ENCODE results near the gene POLA1.

Gene POLA1

DNA sequence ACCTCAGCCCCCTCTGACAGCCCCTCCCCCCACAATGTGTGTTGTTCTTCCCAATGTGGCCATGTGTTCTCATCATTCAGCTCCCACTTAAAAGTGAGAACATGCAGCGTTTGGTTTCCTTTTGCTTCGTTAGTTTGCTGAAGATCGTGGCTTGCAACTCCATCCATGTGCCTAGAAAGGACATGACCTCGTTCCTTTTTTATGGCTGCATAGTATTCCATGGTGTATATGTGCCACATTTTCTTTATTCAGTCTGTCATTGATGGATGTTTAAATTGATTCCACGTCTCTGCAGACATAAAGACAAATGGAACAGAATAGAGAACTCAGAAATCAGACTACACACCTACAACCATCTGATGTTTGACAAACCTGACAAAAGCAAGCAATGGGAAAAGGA lies 276.1 kb downstream of the POLA1 start:
- DNase-seq (ENCODE audit: low read depth in 3 of 3): no peak

DNA sequence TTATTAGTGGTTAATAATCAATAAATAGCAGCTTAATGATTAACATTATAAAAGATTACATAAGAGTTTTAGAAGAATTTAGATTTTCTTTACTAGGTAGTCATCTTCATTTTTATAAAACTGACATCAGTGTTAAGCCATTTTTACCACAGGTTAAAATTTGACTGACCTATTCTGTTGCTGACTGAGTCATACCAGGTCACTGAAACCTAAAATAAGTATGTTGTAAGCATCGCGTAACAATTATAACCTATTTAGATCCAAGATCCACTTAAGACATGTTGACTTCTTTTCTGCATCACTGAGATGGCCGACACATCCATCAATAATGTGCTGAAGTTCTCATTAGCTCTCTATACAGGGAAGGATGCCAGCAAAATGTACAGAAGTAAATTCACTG lies 285.4 kb downstream of the POLA1 start:
- DNase-seq (ENCODE audit: low read depth in 3 of 3): no peak

DNA sequence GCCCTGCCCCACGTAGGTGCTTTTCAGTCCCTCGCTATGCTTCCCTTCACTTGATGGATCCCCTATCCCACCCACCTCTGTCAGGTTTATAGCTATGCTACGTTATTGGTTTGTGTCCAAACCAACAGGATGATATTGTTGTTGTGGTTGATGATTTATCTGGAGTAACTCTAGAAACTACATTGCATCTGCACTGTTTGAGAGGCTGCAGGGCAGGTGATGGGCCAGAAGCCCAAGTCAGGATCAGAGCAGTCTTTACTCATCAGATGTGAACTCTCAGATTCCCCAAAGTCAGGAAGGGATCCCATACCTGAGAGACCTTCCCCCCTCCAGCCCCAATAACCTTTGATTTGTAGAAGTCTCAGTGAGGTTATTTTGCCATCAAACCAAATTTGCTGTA lies 287.3 kb downstream of the POLA1 start:
- no peak for DNase-seq (ENCODE audit: low read depth in 3 of 3)

DNA sequence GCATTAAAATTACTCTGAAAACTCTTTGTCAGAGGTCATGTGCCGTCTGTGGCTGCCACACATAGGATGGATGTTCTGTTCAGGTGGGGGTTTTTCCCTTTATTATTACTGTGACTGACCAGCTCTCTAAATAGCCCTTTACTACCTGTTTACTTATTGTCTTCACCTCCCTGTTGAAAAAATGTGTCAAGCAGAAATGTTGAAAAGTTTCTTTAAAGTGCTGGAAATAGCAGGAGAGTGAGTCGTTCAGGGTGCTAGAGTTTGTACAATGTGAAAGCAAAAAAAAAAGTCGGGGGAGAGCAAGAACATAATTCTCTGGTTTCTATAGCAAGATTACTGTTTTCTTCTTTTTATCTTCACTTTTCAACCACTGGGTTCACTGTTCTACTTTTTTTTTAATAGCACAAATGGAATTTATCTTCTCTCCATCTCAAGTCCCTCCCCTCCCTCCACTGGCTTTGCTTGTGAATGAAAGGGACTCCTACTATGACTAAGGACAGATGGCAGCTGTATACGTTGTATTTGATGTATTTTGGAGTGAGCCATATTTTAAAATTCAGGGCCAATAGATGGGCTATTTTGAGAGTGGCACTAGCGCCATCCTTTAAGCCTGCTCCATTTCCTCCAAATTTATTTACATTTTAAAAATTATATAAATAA lies 288.7 kb downstream of the POLA1 start:
- DNase-seq (ENCODE audit: low read depth in 3 of 3): no peak

DNA sequence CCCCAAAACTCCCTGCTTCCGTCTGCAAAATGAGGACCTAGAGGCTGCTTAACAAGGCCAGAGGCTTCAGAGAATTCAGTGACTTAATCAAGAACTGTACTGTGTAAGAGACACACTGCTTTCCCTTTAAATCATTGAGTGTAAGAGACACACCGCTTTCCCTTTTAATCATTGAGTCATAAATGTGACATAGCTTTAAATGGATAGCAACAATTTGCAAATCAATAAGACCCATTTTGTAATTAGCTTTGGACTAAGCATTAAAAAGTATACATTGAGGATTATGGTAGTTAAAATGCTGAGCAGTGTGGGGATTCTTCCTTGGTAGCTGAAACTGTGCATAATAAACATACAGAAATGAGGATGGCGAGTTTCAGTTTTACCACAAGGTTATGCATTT lies 290.2 kb downstream of the POLA1 start:
- no peak for DNase-seq (ENCODE audit: low read depth in 3 of 3)

DNA sequence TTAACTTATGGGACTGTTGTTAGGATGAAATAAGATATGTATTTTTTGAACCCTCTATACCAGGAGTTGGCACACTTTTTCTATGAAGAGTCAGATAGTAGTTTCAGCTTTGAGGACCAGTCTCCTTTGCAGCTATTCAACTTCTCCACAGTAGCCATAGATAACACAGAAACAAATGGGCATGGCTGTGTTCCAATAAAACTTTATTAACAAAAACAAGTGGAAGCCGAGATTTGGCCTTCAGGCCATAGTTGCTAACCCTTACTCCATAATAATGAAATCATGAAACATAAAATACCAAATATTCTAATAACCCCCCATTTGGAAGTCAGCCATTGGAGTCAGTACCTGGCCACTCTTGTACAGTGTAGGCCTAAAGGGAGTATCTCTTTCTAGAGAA lies 291.4 kb downstream of the POLA1 start:
- no peak for DNase-seq (ENCODE audit: low read depth in 3 of 3)

DNA sequence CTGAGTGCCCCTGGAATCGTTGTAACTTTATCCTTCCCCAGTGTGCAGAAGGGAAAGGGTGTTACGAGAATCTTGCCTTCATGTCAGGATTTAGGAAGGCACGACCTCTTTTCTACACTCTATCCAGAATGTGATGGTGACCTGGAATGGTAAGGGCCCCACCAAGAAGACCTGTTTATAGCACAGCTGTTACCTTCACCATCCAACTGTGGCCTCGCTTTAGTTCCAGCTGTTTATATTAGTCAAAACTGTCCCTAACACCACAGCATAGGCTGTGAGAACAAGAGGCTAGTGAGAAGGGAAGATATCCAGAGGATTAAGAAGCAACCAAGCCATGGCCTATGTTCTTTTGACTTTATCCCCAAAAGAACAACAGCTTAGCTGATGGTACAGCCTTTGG lies 294.0 kb downstream of the POLA1 start:
- no peak for DNase-seq (ENCODE audit: low read depth in 3 of 3)

DNA sequence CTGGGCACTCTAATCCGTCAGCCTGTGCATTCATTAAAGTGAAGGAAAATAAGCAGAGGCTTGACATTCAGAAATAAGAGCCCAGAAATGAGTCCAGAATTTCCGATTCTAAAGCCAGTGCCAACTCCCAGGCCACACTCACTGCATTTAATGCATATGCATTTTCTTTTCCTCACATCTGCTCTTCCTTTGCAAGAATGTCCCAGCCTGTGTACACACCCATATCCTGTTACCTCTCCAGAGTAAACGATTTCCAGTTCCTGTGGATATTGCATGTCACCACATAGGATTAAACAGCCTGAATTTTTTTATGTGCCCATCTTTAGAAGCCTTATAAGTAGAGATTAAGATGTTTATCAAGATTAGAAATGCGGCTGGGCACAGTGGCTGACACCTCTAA lies 294.6 kb downstream of the POLA1 start:
- no peak for DNase-seq (ENCODE audit: low read depth in 3 of 3)

DNA sequence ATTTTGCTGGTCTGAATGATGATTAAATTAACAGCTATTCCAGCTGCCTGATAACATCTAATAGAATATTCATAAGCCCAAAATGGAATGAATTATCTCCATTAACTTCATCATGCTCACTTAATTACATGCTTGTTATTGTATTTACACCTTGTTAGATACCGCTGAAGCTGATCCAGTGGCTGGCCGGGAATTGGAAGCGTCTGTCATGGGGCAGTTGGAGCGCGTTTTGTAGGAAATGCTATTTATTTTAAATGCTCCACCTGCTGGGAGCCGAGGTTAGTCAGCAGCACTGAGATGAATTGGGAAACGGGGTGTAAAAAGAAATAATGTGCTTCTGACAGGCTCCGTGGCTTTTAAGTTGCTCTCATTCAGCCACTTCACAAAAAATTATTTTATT lies 296.8 kb downstream of the POLA1 start:
- DNase-seq (ENCODE audit: low read depth in 3 of 3): no peak

DNA sequence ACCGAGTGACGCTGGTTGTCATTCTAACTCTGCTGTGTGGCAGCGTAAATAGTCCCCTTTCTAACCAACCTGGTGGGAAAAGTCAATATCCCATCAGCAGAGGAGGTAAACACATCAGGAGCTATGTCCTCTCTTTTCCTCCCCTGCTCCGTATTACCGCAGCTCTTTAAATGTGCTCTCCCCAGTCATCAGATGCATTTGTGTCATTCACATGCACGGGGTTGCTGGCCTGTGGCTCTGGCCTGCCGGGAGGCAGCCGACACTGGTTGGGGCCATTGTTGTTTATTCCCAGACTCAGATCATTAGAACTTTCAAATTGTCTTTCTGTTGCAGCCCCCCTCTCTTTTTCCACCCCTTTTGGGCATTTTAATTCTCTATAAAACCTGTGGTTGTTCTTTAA lies 300.2 kb downstream of the POLA1 start:
- no peak for DNase-seq (ENCODE audit: low read depth in 3 of 3)

DNA sequence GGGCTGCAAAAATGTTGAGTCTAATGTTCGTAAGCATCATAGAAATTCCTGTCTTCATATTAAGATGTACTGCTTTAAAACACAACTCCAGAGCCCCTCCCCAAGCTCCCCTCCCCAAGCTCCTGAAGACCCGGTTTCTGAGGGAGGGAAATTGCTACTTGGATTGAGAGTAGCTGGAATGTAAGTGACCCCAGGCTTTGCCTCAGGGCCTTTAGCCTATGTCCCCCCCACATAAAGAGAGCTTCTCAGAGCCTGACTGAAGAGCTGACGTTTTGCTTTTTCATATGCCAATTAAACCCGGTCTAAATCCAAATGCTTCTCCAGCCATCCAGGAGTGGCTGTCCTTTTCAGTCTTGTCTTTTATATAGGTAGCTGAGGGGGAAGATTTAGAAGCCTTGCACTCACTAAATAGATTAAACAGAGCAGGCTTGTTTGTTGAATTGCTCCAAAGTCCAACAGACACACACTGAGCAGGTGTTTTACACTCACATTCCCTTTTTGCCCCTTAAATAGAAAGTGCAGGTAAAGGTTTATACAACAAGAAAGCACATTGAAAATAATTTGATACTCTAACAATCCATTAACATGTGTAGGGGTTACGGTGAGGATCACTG lies 302.5 kb downstream of the POLA1 start:
- no peak for DNase-seq (ENCODE audit: low read depth in 3 of 3)

DNA sequence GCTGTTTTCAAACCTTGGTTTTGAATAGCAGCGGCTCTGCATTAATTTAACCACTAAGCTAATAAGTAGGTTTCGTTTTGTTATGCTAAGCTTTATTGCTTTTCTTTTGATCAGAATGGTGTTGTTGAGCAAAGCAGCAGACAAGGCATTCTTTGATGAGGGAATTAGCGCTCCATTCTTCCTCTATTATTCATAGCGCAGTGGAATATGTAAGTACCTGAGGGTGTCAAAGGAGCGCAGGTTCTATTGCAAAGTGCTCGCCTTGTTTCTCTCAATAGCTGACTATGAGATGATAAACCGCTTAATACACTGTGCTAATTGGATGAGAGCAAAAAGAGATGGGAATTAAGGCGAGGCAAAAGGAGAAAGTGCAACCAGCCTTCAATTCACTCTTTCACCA lies 305.8 kb downstream of the POLA1 start:
- no peak for DNase-seq (ENCODE audit: low read depth in 3 of 3)

DNA sequence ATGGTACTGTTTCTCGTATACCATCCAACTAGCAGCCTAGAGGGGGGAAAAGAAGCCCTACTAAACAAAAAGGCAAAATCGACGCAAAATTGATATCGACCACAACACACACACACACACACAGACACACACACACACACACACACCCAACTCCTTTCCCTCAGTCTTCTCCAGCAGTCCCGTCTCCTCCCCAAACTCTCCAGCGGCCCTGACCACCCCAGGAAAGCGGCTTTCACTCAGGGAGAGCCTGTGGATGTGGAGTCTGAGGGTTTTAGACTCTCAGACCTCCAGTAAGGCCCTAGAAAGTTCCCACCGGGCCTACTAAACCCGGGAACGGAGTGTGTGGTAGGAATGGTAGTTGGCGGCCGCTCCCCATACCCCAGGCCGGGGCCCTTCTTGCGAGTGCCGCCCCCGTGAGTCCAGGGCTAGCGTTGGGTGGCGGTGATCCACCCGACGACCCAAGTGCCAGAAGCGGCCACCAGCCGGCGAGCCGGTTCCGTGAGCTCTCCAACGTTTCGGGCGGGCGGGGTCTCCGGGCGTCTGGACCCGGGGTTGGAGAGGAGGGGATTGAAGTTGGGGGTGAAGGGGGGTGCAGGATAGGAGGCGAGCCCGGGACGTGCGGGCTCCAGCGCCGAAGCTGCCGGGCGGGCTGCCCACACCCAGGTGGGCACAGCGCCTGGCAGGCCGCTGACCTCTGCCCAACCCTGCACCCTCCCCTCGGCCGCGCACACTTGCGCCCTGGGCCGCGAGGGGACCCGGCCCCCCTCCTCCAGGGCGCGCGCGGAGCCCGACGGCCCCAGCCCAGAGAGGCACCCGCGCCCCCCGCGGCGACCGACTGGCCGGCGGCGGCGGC lies 308.3 kb downstream of the POLA1 start:
- DNase-seq (ENCODE audit: low read depth in 3 of 3): no peak

DNA sequence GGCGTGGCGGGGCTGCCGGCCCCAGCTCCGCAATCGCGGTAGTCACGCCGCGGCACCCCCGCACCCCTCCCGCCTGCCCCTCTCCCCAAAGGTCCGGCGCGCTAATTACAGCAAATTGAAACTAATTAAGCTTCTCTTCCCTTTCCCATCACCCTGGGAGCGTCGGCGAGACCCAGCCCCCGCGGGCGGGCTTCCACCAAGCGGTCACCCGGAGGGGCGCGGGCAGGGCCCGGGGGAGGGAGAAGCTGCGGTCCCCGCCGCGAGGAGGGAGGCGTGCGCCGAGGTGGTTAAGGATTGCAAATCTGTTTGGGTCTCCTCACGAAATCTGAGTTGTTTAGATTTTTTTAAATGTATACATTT lies 308.9 kb downstream of the POLA1 start:
- no peak for DNase-seq (ENCODE audit: low read depth in 3 of 3)

DNA sequence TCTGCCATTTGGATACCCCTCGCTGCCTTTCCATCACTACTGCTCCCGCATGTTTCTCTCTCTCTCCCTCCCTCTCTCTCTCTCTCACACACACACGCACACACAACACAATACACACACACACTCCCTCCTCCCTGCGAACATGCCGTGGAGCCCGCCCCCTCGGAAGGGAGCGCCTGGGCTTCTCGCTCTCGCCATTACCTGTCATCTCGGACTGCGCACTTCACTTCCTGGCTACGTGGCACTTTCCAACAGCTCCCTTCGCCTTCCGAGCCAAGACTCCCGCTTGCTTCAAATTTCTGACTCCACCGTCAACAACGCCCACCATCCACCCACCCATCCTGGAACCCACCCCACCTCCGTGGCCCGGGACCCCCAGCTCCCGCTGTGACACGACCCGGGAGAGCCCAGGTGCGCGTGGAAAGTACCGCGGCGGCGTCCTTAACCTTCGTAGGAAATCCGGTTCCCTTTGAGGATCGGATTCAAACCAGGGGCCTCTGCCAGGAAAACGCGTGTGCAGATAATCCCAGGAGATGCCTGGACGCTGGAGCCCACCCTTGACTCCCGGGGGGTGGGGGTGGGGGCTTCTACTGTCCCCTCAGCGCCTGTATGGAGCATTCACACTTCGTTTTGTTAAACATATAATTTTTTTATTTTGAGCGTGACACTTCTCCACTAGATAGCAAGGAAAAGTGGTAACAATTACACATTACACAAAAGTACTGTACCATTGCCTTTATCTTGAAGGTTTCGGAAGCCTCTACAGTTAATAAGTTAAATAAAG lies 309.5 kb downstream of the POLA1 start:
- no peak for DNase-seq (ENCODE audit: low read depth in 3 of 3)

DNA sequence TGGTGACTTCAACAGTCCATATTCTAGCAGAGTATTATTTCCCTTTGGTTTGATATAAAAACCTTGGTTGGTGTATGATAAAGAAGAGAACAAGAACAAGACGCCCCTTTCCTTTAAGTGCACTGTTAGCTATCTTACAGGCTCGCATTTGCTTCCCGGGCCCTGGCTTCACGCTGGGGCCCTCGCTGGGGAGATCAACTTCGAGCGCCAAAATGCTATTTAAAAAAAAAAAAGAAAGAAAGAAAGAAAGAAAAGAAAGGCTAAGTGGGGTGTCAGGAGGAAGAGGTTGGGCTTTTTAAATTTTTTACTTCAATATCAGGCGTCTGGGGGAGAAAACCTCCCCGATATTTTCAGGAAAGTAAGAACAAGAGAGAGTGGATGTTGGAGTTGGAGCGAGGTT lies 310.3 kb downstream of the POLA1 start:
- DNase-seq (ENCODE audit: low read depth in 3 of 3): no peak

DNA sequence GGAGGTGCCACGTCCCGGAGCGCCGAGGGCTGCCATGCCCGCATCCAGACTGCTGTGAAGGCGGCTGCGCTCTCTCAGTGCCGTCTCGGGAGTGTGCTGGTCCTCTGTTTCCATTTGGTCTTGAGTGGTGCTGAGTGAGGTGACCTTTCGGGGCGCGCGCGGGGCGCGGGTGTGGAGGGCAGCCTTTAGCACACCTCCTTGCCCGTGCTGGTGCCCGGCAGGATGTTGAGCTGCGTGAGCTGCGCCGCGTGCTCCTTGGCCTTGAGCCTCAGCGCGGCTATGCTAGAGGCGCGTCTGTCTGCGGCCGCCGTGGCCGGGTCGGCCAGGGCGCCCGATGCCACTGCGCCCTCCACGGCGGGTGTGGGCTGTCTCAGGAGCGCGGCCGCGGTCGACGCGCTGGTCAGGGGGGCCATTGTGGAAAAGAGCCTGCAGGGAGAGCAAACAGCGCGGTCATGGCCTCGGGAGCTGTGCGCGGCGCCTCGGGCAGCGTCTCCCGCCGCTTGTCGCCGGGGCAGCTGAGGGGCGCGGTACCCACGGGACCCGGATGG lies 310.8 kb downstream of the POLA1 start:
- no peak for DNase-seq (ENCODE audit: low read depth in 3 of 3)

DNA sequence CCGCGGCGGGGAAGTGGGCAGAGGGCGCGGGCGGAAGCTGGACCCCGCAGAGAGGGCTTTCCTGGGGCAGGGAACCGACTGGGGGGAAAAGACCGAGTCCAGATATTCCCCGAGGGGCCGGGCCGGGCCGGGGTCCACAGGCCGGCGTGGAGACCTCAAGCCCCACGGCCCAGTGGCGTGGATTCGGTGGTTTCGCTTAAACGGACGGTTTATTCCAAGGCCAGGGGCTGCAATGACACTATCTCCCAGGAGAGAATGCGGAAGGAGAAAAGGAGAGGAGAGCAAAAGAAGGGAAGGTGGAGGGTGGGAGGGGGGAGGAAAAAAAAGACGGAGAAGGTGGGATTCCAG lies 311.3 kb downstream of the POLA1 start:
- no peak for DNase-seq (ENCODE audit: low read depth in 3 of 3)

DNA sequence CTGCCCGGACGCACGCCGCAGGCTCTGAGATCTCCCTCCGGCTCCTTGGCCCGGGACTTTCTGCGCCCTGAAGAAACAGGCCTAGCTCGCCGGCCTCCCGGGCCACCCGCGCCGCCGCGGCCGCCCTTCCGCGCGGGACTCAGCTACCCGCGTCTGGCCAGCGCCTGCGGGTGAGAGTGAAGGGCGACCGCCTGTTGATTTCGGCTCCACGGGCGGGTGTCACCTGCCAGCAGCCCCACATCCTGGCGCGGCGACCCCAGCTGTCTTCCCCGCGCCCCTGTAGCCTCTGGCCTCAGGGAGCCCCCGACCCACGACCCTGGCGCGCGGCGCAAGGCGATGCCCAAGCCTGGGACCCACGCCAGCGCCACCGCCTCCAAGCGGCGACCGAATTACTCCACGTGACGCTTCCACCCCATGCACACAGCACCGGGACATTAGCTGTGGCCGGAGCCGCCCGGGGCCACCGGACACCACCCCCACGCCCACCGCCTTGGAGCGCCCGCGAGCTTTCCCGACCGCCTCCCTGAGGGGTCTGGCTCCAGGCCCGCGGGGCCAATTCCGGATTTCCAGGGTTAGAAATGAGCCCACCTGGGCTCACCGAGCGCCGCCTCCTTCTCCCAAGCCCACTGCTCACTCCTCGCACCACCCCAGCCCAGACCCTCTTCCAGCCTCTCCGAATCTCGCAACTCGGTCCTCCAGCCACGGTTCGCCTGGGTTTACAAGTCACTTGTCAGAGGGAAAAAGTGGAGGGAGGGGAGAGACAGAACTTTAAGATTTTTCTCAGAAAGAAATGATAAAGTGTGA lies 311.9 kb downstream of the POLA1 start:
- no peak for DNase-seq (ENCODE audit: low read depth in 3 of 3)

DNA sequence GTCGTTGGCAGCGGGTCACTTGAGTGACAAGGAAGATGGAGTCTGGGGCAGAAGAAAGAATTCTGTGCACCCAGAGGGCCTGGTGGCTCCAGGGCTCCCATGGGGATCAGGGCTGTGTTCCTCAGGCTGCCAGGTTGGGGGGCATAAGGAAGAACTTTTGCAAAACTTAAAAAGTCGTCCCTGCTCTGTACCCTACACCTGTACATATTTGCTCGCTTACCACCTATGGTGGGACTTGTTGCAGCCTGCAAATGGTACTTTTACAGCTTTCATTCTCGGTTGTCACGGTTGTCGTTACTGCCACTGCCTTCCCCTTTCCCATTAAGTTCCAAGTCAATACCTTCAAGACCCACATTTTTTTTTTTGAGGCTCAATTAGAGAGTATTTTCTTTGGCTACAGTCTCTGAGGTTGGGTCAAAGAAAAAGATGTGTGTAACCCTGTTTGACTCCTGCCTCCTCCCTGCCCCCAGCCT lies 312.9 kb downstream of the POLA1 start:
- no peak for DNase-seq (ENCODE audit: low read depth in 3 of 3)

All from stimulated activated CD4-positive, alpha-beta T cell treated with anti-CD3 and anti-CD28 coated beads, TNF-alpha, amount 100 ng/mL, for 4 hours (primary cell).